Panc1 (cell line): Measurements from ENCODE around the gene MACROD2. TPM values are rescaled to one million over a fixed set of nuclear protein-coding genes. Genes with fewer than 3 reads are reported as not detected.

Experiments used
- ATAC-seq: fragments of 200-7000 bp; cut with Tn5 transposase; 2 replicates; pipeline ENCODE4 v1.9.1; 2020; ENCODE audit warnings: mild to moderate bottlenecking, moderate library complexity
- BruUV-seq: library from RNA; stranded (reverse); fragments of 400-500 nt; replicated peaks from 2 replicates; lab custom pipeline; 2021; lab: Mats Ljungman, UMichigan
- CTCF ChIA-PET: fragments of 300-600 bp; sonication (Branson Sonifier 250); formaldehyde crosslinking; loops from one replicate; lab custom pipeline; 2022; ENCODE audit warnings: antibody characterized with exemption; lab: Charles Lee
- POLR2A ChIA-PET: fragments of 300-600 bp; sonication (Branson Sonifier 250); formaldehyde crosslinking; loops from one replicate; lab custom pipeline; 2022; ENCODE audit warnings: antibody characterized with exemption; lab: Charles Lee
- DNase-seq: peaks from one replicate; pipeline ENCODE4 v3.0.0-alpha.2; 2010; ENCODE audit warnings: low read depth, low spot score
- H3K27ac ChIP-seq: 2 replicates; pipeline ENCODE4 v1.5.1; 2011; ENCODE audit warnings: mild to moderate bottlenecking, low read length, inconsistent platforms
- H3K27me3 ChIP-seq: fragments of 200-500 bp; sonication (Bioruptor generic); 2 replicates; pipeline ENCODE4 v1.6.0; 2014; ENCODE audit warnings: low read length, inconsistent platforms; ENCODE audit not compliant: control insufficient read depth, insufficient read depth
- H3K36me3 ChIP-seq: fragments of 200-500 bp; sonication (Bioruptor generic); 2 replicates; pipeline ENCODE4 v1.5.1; 2014; ENCODE audit warnings: inconsistent platforms, mild to moderate bottlenecking, low read length, moderate library complexity; ENCODE audit not compliant: control insufficient read depth, insufficient read depth
- H3K4me1 ChIP-seq: 2 replicates; pipeline ENCODE4 v1.5.1; 2011; ENCODE audit warnings: inconsistent platforms, mild to moderate bottlenecking, low read length, moderate library complexity; ENCODE audit not compliant: control insufficient read depth, insufficient read depth
- H3K4me3 ChIP-seq, 2 experiments: 2 replicates each; pipeline ENCODE4 v1.5.1; 2011 to 2012; ENCODE audit warnings: low read depth in 2 of 2, low read length in 2 of 2, mild to moderate bottlenecking in 2 of 2, inconsistent platforms in 1 of 2, moderate library complexity in 1 of 2
- H3K9me3 ChIP-seq: fragments of 200-500 bp; sonication (Bioruptor generic); 2 replicates; pipeline ENCODE4 v1.5.1; 2014; ENCODE audit warnings: low read depth, mild to moderate bottlenecking, inconsistent platforms, low read length, moderate library complexity; ENCODE audit not compliant: control insufficient read depth, insufficient read depth
- CTCF ChIP-seq: fragments of 450-650 bp; IDR thresholded peaks from 2 replicates; pipeline ENCODE4 v1.5.1; 2017; ENCODE audit warnings: mild to moderate bottlenecking
- POLR2AphosphoS5 ChIP-seq: IDR thresholded peaks from 2 replicates; pipeline ENCODE4 v1.6.1; 2012; ENCODE audit warnings: mild to moderate bottlenecking, low read depth, low read length, moderate library complexity
- REST ChIP-seq, 2 experiments: IDR thresholded peaks; 2 replicates each; pipeline ENCODE4 v1.6.1; 2011 to 2012; ENCODE audit warnings: low read depth in 2 of 2, control low read depth in 1 of 2, low read length in 1 of 2, mild to moderate bottlenecking in 1 of 2, moderate library complexity in 1 of 2; ENCODE audit not compliant: insufficient read depth in 1 of 2
- SIN3A ChIP-seq: IDR thresholded peaks from 2 replicates; pipeline ENCODE4 v1.6.1; 2012; ENCODE audit warnings: low read depth, mild to moderate bottlenecking, low read length, moderate library complexity, borderline replicate concordance; ENCODE audit not compliant: insufficient read depth
- TCF7L2 ChIP-seq: IDR thresholded peaks from 2 replicates; pipeline ENCODE4 v1.6.1; 2011; ENCODE audit warnings: mild to moderate bottlenecking, low read depth, low read length, inconsistent platforms
- in situ Hi-C: cut with HindIII; loops from 2 replicates; pipeline ENCODE4 v1.10.0; 2016; ENCODE audit warnings: low sequenced_read_pairs, low pct_unique_long_range_greater_than_20kb
- intact Hi-C: fragments of 100-400 bp; cut with micrococcal nuclease; formaldehyde crosslinking; loops from one replicate; pipeline ENCODE4 v1.10.0; 2022; ENCODE audit not compliant: unreplicated experiment
- total RNA-seq: library from RNA; stranded (reverse); gene quantifications from one replicate; pipeline ENCODE4 v1.2.1, GENCODE V29; 2021; ENCODE audit not compliant: unreplicated experiment

MACROD2 gene
- total RNA-seq, 1 experiment from 2014 or later: 1.2 TPM

GRCh38 chr20:15622368-15622767 is 1627.1 kb downstream of the MACROD2 start:
- CTCF ChIA-PET: no interaction called here
- intact Hi-C loops: no loop called here
- no TSS peak for BruUV-seq

GRCh38 chr20:15623215-15623614 is 1627.9 kb downstream of the MACROD2 start:
- no peak for TF ChIP-seq TCF7L2
- no peak for TF ChIP-seq POLR2AphosphoS5
- no peak for TF ChIP-seq CTCF
- no peak for TF ChIP-seq SIN3A
- no peak for TF ChIP-seq REST (IDR thresholded peaks at IDR 0.05; ENCODE audit: insufficient read depth in 1 of 2, low read depth in 2 of 2, low read length in 1 of 2)
- ChIA-PET POLR2A (no interaction called here), CTCF (no interaction called here)
- intact Hi-C loops (no loop called here), in situ Hi-C loops (no loop called here)
- H3K27me3 ChIP-seq: no peaks in the 10 kb centered on the region
- no peak overlapping the region for H3K27ac ChIP-seq
- DNase-seq (no peak), ATAC-seq (no peak)
- no peak overlapping the region for H3K4me3 ChIP-seq
- no TSS peak for BruUV-seq
- H3K9me3 ChIP-seq: no peaks in the 10 kb centered on the region
- H3K4me1 ChIP-seq: no peaks in the 10 kb centered on the region
- H3K36me3 ChIP-seq: no peaks in the 10 kb centered on the region

More at GRCh38 chr20:15622368-15622767, 1627.1 kb downstream of the MACROD2 start:
- H3K27me3 ChIP-seq: no peaks in the 10 kb centered on the region
- DNase-seq (no peak), ATAC-seq (no peak)
- no peaks in the 10 kb centered on the region for H3K4me1 ChIP-seq
- no peaks in the 10 kb centered on the region for H3K9me3 ChIP-seq
- in situ Hi-C loops: no loop called here
- TF ChIP-seq POLR2AphosphoS5 (no peak), REST (IDR thresholded peaks at IDR 0.05; ENCODE audit: insufficient read depth in 1 of 2, low read depth in 2 of 2, low read length in 1 of 2) (no peak), CTCF (no peak), SIN3A (no peak), TCF7L2 (no peak)
- no peak overlapping the region for H3K4me3 ChIP-seq
- POLR2A ChIA-PET: no interaction called here
- H3K27ac ChIP-seq: no peak overlapping the region
- H3K36me3 ChIP-seq: no peaks in the 10 kb centered on the region
